NOMO-1 (cell line): ENCODE data around the gene GPC6.

Source experiments
- DNase-seq, 2 experiments: peaks; one replicate each; lab custom pipeline; 2025; ENCODE audit not compliant: unreplicated experiment in 2 of 2; lab: John Stamatoyannopoulos, UW

Gene GPC6

GRCh38 chr13:93653776-93654175 is 427.2 kb downstream of the GPC6 start:
- no peak for DNase-seq

GRCh38 chr13:93655154-93655553 is 428.5 kb downstream of the GPC6 start:
- no peak for DNase-seq

- DNase-seq: no peak
Measured at GRCh38 chr13:93660391-93661063, 433.9 kb downstream of the GPC6 start.

- DNase-seq: no peak
Measured at GRCh38 chr13:93670866-93671265, 444.3 kb downstream of the GPC6 start.

- no peak for DNase-seq
Measured at GRCh38 chr13:93672996-93673395, 446.4 kb downstream of the GPC6 start.

GRCh38 chr13:93673885-93674284 is 447.3 kb downstream of the GPC6 start:
- no peak for DNase-seq

GRCh38 chr13:93674337-93674755 is 447.7 kb downstream of the GPC6 start:
- DNase-seq: no peak

- DNase-seq: no peak
Measured at GRCh38 chr13:93680329-93680728, 453.7 kb downstream of the GPC6 start.

- no peak for DNase-seq
Measured at GRCh38 chr13:93685900-93686299, 459.3 kb downstream of the GPC6 start.

GRCh38 chr13:93686399-93686798 is 459.8 kb downstream of the GPC6 start:
- DNase-seq: no peak

- DNase-seq: no peak
Measured at GRCh38 chr13:93687261-93687660, 460.7 kb downstream of the GPC6 start.

- DNase-seq: no peak
Measured at GRCh38 chr13:93689333-93689732, 462.7 kb downstream of the GPC6 start.

GRCh38 chr13:93690139-93690538 is 463.5 kb downstream of the GPC6 start:
- peak in 1 of 2 experiments; percentile 1 for DNase-seq

GRCh38 chr13:93698016-93698613 is 471.5 kb downstream of the GPC6 start:
- DNase-seq: no peak

- DNase-seq: no peak
Measured at GRCh38 chr13:93700115-93700514, 473.5 kb downstream of the GPC6 start.

GRCh38 chr13:93708308-93709075 is 481.9 kb downstream of the GPC6 start:
- no peak for DNase-seq

GRCh38 chr13:93709506-93710244 is 483.1 kb downstream of the GPC6 start:
- DNase-seq: no peak

GRCh38 chr13:93714171-93714570 is 487.6 kb downstream of the GPC6 start:
- no peak for DNase-seq

GRCh38 chr13:93715866-93716265 is 489.3 kb downstream of the GPC6 start:
- DNase-seq: no peak

- DNase-seq: no peak
Measured at GRCh38 chr13:93716623-93717022, 490.0 kb downstream of the GPC6 start.

GRCh38 chr13:93721483-93721882 is 494.9 kb downstream of the GPC6 start:
- no peak for DNase-seq
